Small intestine (tissue), 16 donors: Measurements from ENCODE around the gene SPCS1. TPM values are rescaled to one million over a fixed set of nuclear protein-coding genes. Genes with fewer than 3 reads are reported as not detected.
"Not testable (repeated sequence)": the region's sequence is repeated elsewhere in the genome, so short reads cannot be mapped to it uniquely, and the experiment has no call there.

Experiments used
- DNase-seq, 2 donors: peaks; one replicate each; pipeline versions ENCODE4 v3.0.0 to v3.0.0-alpha.2; 2013
- FAIRE-seq: peaks from 2 replicates; lab custom pipeline; 2012; peaks lifted over from hg19 to GRCh38; lab: Jason Lieb, UNC
- H3K27ac ChIP-seq, 3 donors: one replicate each; pipeline ENCODE4 v1.5.1; 2013; ENCODE audit warnings: low read length in 2 of 3, mild to moderate bottlenecking in 2 of 3, control low read depth in 1 of 3, inconsistent platforms in 1 of 3, low read depth in 1 of 3, moderate library complexity in 1 of 3
- H3K27me3 ChIP-seq, 3 donors: one replicate each; pipeline ENCODE4 v1.6.1; 2013; ENCODE audit warnings: low read length in 3 of 3, inconsistent platforms in 1 of 3; ENCODE audit not compliant: control insufficient read depth in 3 of 3, insufficient read depth in 3 of 3
- H3K36me3 ChIP-seq, 3 donors: one replicate each; pipeline ENCODE4 v1.6.1; 2013; ENCODE audit warnings: low read length in 3 of 3, inconsistent platforms in 1 of 3, low read depth in 1 of 3, mild to moderate bottlenecking in 1 of 3, moderate library complexity in 1 of 3; ENCODE audit not compliant: control insufficient read depth in 3 of 3, insufficient read depth in 2 of 3
- H3K4me1 ChIP-seq, 3 donors: one replicate each; pipeline ENCODE4 v1.6.1; 2013; ENCODE audit warnings: low read length in 2 of 3, inconsistent platforms in 1 of 3, low read depth in 1 of 3, mild to moderate bottlenecking in 1 of 3, moderate library complexity in 1 of 3; ENCODE audit not compliant: control insufficient read depth in 3 of 3, insufficient read depth in 2 of 3
- H3K4me3 ChIP-seq, 3 donors: one replicate each; pipeline ENCODE4 v1.5.1; 2013; ENCODE audit warnings: low read length in 3 of 3, control low read depth in 1 of 3, inconsistent platforms in 1 of 3, low read depth in 1 of 3, mild to moderate bottlenecking in 1 of 3, moderate library complexity in 1 of 3
- H3K9me3 ChIP-seq, 2 donors: one replicate each; pipeline ENCODE4 v1.6.1; 2013; ENCODE audit warnings: low read depth in 1 of 2, low read length in 1 of 2; ENCODE audit not compliant: control insufficient read depth in 2 of 2, insufficient read depth in 1 of 2
- whole genome bisulfite sequencing, 3 donors: extraction: QIAGEN DNeasy Blood & Tissue Kit; methylation state at CpG; one replicate each; pipeline ENCODE4 v1.1.7; 2013; 5-methylcytosine and 5-hydroxymethylcytosine counted together
- long read RNA-seq, 10 donors: transcript quantifications; one replicate each; lab custom pipeline, GENCODE V29; 2026
- polyA plus RNA-seq, 4 donors: library from polyadenylated mRNA; stranded (reverse) in 3 of 4; unstranded in 1 of 4; fragments of 200-250 nt in 3 of 4; fragments of 120-200 nt in 1 of 4; gene quantifications; one replicate each; pipeline versions ENCODE4 v1.2.1 to v1.2.3, GENCODE V29; 2013
- donor health status: healthy with polysubstance abuse.
- donor health status: control.
- donor health status: control.
- donor health status: Bipolar disorder and iron deficiency.
- donor health status: healthy.

The SPCS1 gene
- 100 to 1,000 TPM in 3 of 4 donors, 10 to 100 TPM in 1; 90.6 to 215 (median 153) TPM for polyA plus RNA-seq
- long read RNA-seq, donor 1, result 0 reads
- long read RNA-seq, donor 2, full-length matches to known transcripts, result 73 of 82 reads
- long read RNA-seq, donor 2, partial matches to known transcripts, result 9 of 82 reads
- long read RNA-seq, donor 2, other reads (novel, unspliced or antisense), result 0 of 82 reads
- long read RNA-seq, donor 3, full-length matches to known transcripts, result 84 of 89 reads
- long read RNA-seq, donor 3, partial matches to known transcripts, result 5 of 89 reads
- long read RNA-seq, donor 3, other reads (novel, unspliced or antisense), result 0 of 89 reads
- long read RNA-seq, donor 4, full-length matches to known transcripts, result 6 of 6 reads
- long read RNA-seq, donor 4, partial matches to known transcripts, result 0 of 6 reads
- long read RNA-seq, donor 4, other reads (novel, unspliced or antisense), result 0 of 6 reads
- long read RNA-seq, donor 5, full-length matches to known transcripts, result 23 of 23 reads
- long read RNA-seq, donor 5, partial matches to known transcripts, result 0 of 23 reads
- long read RNA-seq, donor 5, other reads (novel, unspliced or antisense), result 0 of 23 reads
- long read RNA-seq, donor 6, full-length matches to known transcripts, result 98 of 104 reads
- long read RNA-seq, donor 6, partial matches to known transcripts, result 0 of 104 reads
- long read RNA-seq, donor 6, other reads (novel, unspliced or antisense), result 6 of 104 reads
- long read RNA-seq, donor 7, result 0 reads
- long read RNA-seq, donor 8, full-length matches to known transcripts, result 10 of 10 reads
- long read RNA-seq, donor 8, partial matches to known transcripts, result 0 of 10 reads
- long read RNA-seq, donor 8, other reads (novel, unspliced or antisense), result 0 of 10 reads
- long read RNA-seq, donor 9, full-length matches to known transcripts, result 23 of 23 reads
- long read RNA-seq, donor 9, partial matches to known transcripts, result 0 of 23 reads
- long read RNA-seq, donor 9, other reads (novel, unspliced or antisense), result 0 of 23 reads
- long read RNA-seq, donor 10, full-length matches to known transcripts, result 102 of 102 reads
- long read RNA-seq, donor 10, partial matches to known transcripts, result 0 of 102 reads
- long read RNA-seq, donor 10, other reads (novel, unspliced or antisense), result 0 of 102 reads

GRCh38 chr3:52705688-52706686 lies at the start of gene SPCS1, which contains the start of gene GLT8D1:
TSS of gene SPCS1 (plus strand) at chr3:52706106. CDS start at chr3:52706247, 141 bp downstream.
TSS of gene GLT8D1 (minus strand) at chr3:52705791. CDS start at chr3:52700460, 5,331 bp downstream.
- Histone ChIP-seq H3K36me3 (peaks cover 0 to 19% (median 0%) of the 10 kb centered on the region in 3 donors), H3K27ac (peak within 1 kb of the TSS; percentile 83 to 94 (median 86)), H3K9me3 (no peaks in the 10 kb centered on the region), H3K4me1 (peaks cover 2 to 25% (median 5%) of the 10 kb centered on the region in 3 donors), H3K27me3 (no peaks in the 10 kb centered on the region), H3K4me3 (peak within 1 kb of the TSS; percentile 84 to 99 (median 88))
- peak; percentile 87 to 96 for DNase-seq
- FAIRE-seq, result no peak
- WGBS, 3 donors, result 0% methylated on average over 70 to 94 of the region's 94 CpGs

GRCh38 chr3:52660046-52660445 lies 45.9 kb upstream of the SPCS1 start:
- Histone ChIP-seq H3K27ac (no peak overlapping the region), H3K36me3 (peaks cover 12 to 51% (median 15%) of the 10 kb centered on the region in 3 donors), H3K4me3 (no peak overlapping the region), H3K27me3 (no peaks in the 10 kb centered on the region), H3K9me3 (no peaks in the 10 kb centered on the region), H3K4me1 (no peaks in the 10 kb centered on the region)
- no peak for DNase-seq
- WGBS, 3 donors, result 66 to 93% (median 70%) methylated on average over 3 of the region's 3 CpGs
- no peak for FAIRE-seq

DNA sequence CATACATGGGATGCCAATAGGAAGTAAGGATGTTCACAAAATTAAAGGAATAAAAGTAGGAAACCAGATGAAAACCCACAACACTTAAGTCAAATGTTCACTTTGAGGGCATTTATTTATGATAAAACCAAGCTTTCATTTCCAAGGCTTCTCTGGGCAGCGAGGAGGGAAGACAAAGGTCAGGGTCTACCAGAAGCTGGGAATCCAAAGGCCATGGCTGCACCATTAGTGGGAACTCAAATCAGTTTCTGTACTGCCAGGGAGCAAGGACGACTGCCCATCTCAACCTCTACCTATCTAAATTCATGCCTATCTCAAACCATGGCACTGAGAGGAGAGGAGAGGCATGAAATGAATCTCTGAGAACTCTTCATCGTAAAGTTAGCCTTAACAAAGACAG lies 42.8 kb upstream of the SPCS1 start:
- FAIRE-seq (no peak), DNase-seq (peak in 1 of 2 donors; percentile 14)
- WGBS, 3 donors, result 59 to 83% (median 73%) methylated on average over 3 of the region's 3 CpGs
- H3K9me3 ChIP-seq, result no peaks in the 10 kb centered on the region
- H3K27ac ChIP-seq, result no peak overlapping the region
- no peaks in the 10 kb centered on the region for H3K27me3 ChIP-seq
- no peaks in the 10 kb centered on the region for H3K4me1 ChIP-seq
- peaks cover 10 to 59% (median 12%) of the 10 kb centered on the region in 3 donors for H3K36me3 ChIP-seq
- no peak overlapping the region for H3K4me3 ChIP-seq

DNA sequence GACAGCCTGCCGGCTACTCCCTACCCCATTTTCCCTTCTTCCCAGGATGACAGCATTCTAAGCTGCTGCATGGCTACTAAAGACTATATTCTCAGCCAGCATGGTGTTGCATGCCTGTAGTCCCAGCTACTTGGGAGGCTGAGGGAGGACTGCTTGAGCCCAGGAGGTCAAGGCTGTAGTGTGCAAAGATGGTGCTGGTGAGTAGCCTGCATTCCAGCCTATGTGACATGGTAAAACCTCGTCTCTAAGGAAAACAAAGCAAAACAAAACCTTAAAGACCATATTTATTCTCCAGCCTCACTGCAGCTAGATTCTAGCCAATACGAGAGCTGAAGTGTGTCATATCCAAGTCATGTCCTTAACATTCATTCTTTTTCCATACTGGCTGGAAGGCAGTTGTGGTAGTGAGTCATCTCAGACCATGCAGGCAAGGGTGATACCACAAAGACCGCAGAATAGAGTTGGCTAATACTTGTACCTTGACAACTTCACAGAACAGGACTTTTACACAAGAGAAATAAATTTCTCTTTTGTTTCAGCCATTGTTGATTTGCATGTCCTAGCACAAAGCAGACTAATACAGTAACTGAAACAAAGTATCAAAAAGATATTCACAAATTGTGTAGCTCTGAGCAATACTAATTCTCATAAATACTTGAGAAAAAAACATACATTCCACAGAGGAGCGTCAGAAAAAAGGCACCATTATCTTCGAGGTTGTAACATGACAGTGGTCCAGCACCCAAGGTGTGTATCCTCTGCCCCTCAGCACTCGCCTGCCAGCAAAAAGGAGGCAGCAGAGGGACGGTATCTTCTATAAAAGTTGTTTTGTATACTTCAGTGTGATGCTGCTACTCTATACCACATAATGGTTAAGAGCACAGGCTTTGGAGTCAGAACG lies 35.0 kb upstream of the SPCS1 start:
- FAIRE-seq, result no peak
- DNase-seq, result peak in 1 of 2 donors; percentile 13
- Histone ChIP-seq H3K27ac (peak overlapping the region in 1 of 3 donors; percentile 71), H3K36me3 (peaks cover 2 to 42% (median 6%) of the 10 kb centered on the region in 3 donors), H3K4me3 (no peak overlapping the region), H3K9me3 (no peaks in the 10 kb centered on the region), H3K27me3 (no peaks in the 10 kb centered on the region), H3K4me1 (no peaks in the 10 kb centered on the region)
- WGBS, 3 donors, result 66 to 86% (median 71%) methylated on average over 9 of the region's 9 CpGs

GRCh38 chr3:52671676-52672075 lies 34.2 kb upstream of the SPCS1 start:
- FAIRE-seq (no peak), DNase-seq (no peak)
- H3K27me3 ChIP-seq, result no peaks in the 10 kb centered on the region
- H3K9me3 ChIP-seq, result no peaks in the 10 kb centered on the region
- H3K4me3 ChIP-seq, result no peak overlapping the region
- no peaks in the 10 kb centered on the region for H3K4me1 ChIP-seq
- no peak overlapping the region for H3K27ac ChIP-seq
- peaks cover 6 to 36% (median 6%) of the 10 kb centered on the region in 3 donors for H3K36me3 ChIP-seq
- WGBS, 3 donors, result 56 to 62% (median 60%) methylated on average over 1 of the region's 1 CpG

- FAIRE-seq, H3K27ac ChIP-seq, DNase-seq, H3K4me3 ChIP-seq, H3K9me3 ChIP-seq, H3K4me1 ChIP-seq, H3K27me3 ChIP-seq: not testable (repeated sequence)
- 80 to 90% (median 84%) methylated on average over 3 of the region's 3 CpGs for WGBS, 3 donors
- peaks cover 16 to 44% (median 25%) of the 10 kb centered on the region in 3 donors for H3K36me3 ChIP-seq
Observed at GRCh38 chr3:52676201-52676600, 29.7 kb upstream of the SPCS1 start.
